Liver (tissue), 9 donors: ENCODE results near the gene BSN. TPM values are rescaled to one million over a fixed set of nuclear protein-coding genes. Genes with fewer than 3 reads are reported as not detected.
"Not testable (repeated sequence)": the region's sequence is repeated elsewhere in the genome, so short reads cannot be mapped to it uniquely, and the experiment has no call there.

Experiments
- DNase-seq: peaks from one replicate; pipeline ENCODE4 v3.0.0-alpha.2; 2017; ENCODE audit warnings: low spot score
- H3K27ac ChIP-seq, 2 donors: one replicate each; pipeline ENCODE4 v1.7.0; 2013; ENCODE audit warnings: inconsistent platforms in 2 of 2, low read length in 2 of 2, control low read depth in 1 of 2, low read depth in 1 of 2, mild to moderate bottlenecking in 1 of 2
- H3K27me3 ChIP-seq, 4 donors: one replicate each; pipeline versions ENCODE4 v1.6.1 to v1.7.0; 2013; ENCODE audit warnings: low read length in 3 of 4, inconsistent platforms in 1 of 4, mild to moderate bottlenecking in 1 of 4, moderate library complexity in 1 of 4; ENCODE audit not compliant: control insufficient read depth in 4 of 4, insufficient read depth in 4 of 4
- H3K36me3 ChIP-seq, 4 donors: one replicate each; pipeline versions ENCODE4 v1.6.1 to v1.7.0; 2013; ENCODE audit warnings: low read length in 3 of 4, mild to moderate bottlenecking in 3 of 4, low read depth in 1 of 4, moderate library complexity in 1 of 4; ENCODE audit not compliant: control insufficient read depth in 4 of 4, insufficient read depth in 3 of 4
- H3K4me1 ChIP-seq, 4 donors: one replicate each; pipeline versions ENCODE4 v1.6.1 to v1.7.0; 2013; ENCODE audit warnings: low read length in 3 of 4, mild to moderate bottlenecking in 3 of 4, moderate library complexity in 1 of 4; ENCODE audit not compliant: control insufficient read depth in 4 of 4, insufficient read depth in 4 of 4
- H3K4me3 ChIP-seq, 3 donors: one replicate each; pipeline versions ENCODE4 v1.6.1 to v1.7.0; 2013; ENCODE audit warnings: low read length in 3 of 3, control low read depth in 1 of 3, low read depth in 1 of 3, mild to moderate bottlenecking in 1 of 3
- H3K9ac ChIP-seq, 2 donors: one replicate each; pipeline ENCODE4 v1.7.0; 2013; ENCODE audit warnings: low read length in 2 of 2, mild to moderate bottlenecking in 2 of 2, moderate library complexity in 2 of 2, control low read depth in 1 of 2, low read depth in 1 of 2
- H3K9me3 ChIP-seq, 4 donors: one replicate each; pipeline versions ENCODE4 v1.6.1 to v1.7.0; 2013; ENCODE audit warnings: low read length in 3 of 4; ENCODE audit not compliant: control insufficient read depth in 4 of 4
- GABPA ChIP-seq, 2 donors: IDR thresholded peaks in 1 of 2; conservative IDR thresholded peaks in 1 of 2; 2 replicates each; pipeline ENCODE4 v1.6.1; 2016; ENCODE audit warnings: antibody characterized with exemption in 2 of 2, mild to moderate bottlenecking in 1 of 2, moderate library complexity in 1 of 2
- HNF4A ChIP-seq, 2 donors: conservative IDR thresholded peaks; 2 replicates each; pipeline ENCODE4 v1.6.1; 2016; ENCODE audit warnings: antibody characterized with exemption in 2 of 2, mild to moderate bottlenecking in 2 of 2
- HNF4G ChIP-seq: IDR thresholded peaks from 2 replicates; pipeline ENCODE4 v1.6.1; 2016; ENCODE audit warnings: antibody characterized with exemption
- JUND ChIP-seq, 2 donors: IDR thresholded peaks; 2 replicates each; pipeline ENCODE4 v1.6.1; 2016; ENCODE audit warnings: antibody characterized with exemption in 2 of 2
- RXRA ChIP-seq, 2 donors: IDR thresholded peaks; 2 replicates each; pipeline ENCODE4 v1.6.1; 2017 to 2018; ENCODE audit warnings: antibody characterized with exemption in 2 of 2, mild to moderate bottlenecking in 1 of 2
- SP1 ChIP-seq: IDR thresholded peaks from 2 replicates; pipeline ENCODE4 v1.6.1; 2018; ENCODE audit warnings: antibody characterized with exemption, mild to moderate bottlenecking
- TAF1 ChIP-seq: conservative IDR thresholded peaks from 2 replicates; pipeline ENCODE4 v1.6.1; 2016; ENCODE audit warnings: antibody characterized with exemption, mild to moderate bottlenecking
- YY1 ChIP-seq: IDR thresholded peaks from 2 replicates; pipeline ENCODE4 v1.6.1; 2016; ENCODE audit warnings: antibody characterized with exemption, mild to moderate bottlenecking
- WGBS: extraction: QIAGEN DNeasy Blood & Tissue Kit; methylation state at CpG from one replicate; pipeline ENCODE4 v1.1.7; 2013; 5-methylcytosine and 5-hydroxymethylcytosine counted together
- polyA plus RNA-seq, 2 donors: library from polyadenylated mRNA; stranded (reverse) in 1 of 2; unstranded in 1 of 2; fragments of 200-250 nt in 1 of 2; fragments of >200 nt in 1 of 2; fragmentation: Nextera tagmentation in 1 of 2; extraction: Ambion mirVana in 1 of 2; gene quantifications; one replicate each; pipeline versions ENCODE4 v1.2.1 to v1.2.3, GENCODE V29; 2013 to 2015
- total RNA-seq, 2 donors: library from RNA; depleted of rRNA; stranded (reverse); fragments of >200 nt; gene quantifications; one replicate each; pipeline ENCODE4 v1.2.3, GENCODE V29; 2014
- TF ChIP-seq, protein P1 (sequence below): IDR thresholded peaks from 2 replicates; pipeline ENCODE4 v1.6.1; 2016; ENCODE audit warnings: antibody characterized with exemption, mild to moderate bottlenecking
- donor health status: healthy.
- donor health status: healthy.
- donor health status: healthy.
- donor health status: healthy.
- donor health status: healthy.

Gene BSN
- total and polyA plus RNA-seq, 4 donors: 0.32 to 0.67 (median 0.40) TPM

DNA sequence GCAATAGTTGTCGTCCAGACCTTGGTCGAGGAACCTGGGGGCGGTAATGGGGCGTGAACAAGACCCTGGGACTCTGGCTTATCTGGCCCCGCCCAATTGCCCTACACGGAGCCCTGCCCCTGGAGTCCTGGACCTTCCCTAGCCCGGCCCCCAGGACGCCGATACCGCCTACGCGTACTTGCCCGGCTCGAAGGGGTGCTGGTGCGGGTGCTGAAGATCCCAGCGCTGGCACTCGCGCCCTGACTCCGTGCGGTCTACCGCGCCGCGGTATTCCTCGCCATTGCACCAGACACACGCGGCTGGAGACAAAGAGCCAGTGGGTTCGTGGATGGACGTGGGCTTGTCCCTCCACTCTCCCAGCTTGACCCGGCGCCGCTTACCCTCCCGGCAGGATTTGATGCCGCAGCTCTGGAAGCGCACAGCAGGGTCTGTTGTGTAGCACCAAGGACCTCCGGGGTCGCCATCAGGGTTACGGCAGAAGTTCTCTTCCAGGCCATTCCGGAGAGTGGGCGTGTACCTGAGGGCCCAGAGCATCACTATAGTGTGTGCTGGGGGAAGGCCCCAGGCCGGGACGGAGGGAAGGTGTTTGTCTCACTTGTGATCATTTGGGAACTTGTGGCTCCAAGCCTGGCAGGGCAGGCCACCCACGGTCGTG, 132.6 kb downstream of the BSN start:
- 24% methylated on average over 44 of the region's 44 CpGs for WGBS
- peak; percentile 88 for DNase-seq
- Histone ChIP-seq H3K36me3 (peaks cover 14 to 26% (median 23%) of the 10 kb centered on the region in 4 donors), H3K27ac (peak overlapping the region in 1 of 2 donors; percentile 88), H3K4me1 (peaks cover 8 to 33% (median 26%) of the 10 kb centered on the region in 4 donors), H3K4me3 (peak overlapping the region in 2 of 3 donors; percentile 21 to 92)
- H3K27me3 ChIP-seq, H3K9me3 ChIP-seq, H3K9ac ChIP-seq: not testable (repeated sequence)

DNA sequence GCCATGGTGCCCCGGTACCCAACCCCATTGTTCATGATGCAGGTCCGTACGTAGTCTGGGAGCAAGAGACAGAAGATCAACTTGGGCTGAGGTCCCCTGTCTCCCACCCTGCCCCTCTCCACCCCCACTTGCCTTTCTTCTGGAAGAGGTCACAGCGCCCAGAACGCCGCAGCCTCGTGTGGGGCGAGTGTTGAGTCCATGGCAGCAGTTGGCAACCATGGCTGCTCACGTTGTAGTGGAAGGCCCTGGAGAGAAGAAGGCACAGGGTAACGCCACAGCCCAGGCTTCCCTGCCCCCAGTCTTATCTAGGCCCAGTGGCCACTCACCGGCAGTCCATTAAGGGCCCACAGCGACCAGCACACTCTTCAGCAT, 133.1 kb downstream of the BSN start:
- not testable (repeated sequence) for H3K27me3 ChIP-seq, H3K9ac ChIP-seq, H3K9me3 ChIP-seq, DNase-seq
- H3K27ac ChIP-seq: peak overlapping the region; percentile 68 to 88
- H3K4me3 ChIP-seq: peak overlapping the region; percentile 21 to 92 (median 76)
- 63% methylated on average over 12 of the region's 12 CpGs for WGBS
- peaks cover 14 to 21% (median 18%) of the 10 kb centered on the region in 4 donors for H3K36me3 ChIP-seq
- peaks cover 8 to 33% (median 26%) of the 10 kb centered on the region in 4 donors for H3K4me1 ChIP-seq

DNA sequence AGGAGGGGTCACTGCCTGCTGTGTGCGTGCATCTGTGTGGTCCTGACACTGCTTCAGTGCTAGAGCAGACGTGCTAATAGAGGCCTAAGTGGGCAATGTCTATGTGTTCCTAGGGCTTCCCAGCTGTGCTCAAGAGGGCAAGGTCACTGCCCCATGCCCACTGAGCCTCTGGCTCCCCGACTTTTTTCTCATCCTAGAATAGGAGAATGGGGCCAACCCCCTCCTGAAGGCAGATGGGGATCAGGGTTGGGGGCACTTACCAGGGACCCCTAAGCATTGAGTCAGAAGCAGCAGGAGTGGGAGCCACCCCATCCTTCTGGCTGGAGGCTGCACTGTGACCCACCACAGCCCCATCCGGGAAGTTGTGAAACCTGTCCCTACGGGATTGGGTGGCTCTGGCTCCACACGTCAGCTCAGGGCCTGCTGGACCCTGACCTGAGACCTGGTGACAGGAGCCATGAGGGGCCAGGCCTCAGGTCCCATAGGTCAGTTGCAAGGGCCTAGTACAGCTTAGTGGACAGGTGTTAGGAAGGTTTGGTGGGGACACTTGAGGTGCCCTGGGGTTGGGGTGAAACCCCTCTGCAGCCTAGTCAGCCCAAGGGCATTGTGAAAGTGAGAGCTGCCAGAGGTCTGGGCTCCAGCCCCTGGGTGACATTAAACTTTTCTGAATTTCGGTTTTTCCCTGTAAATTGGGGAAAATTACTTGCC, 134.2 kb downstream of the BSN start:
- peak overlapping the region; percentile 86 to 92 (median 92) for H3K4me3 ChIP-seq
- peak; percentile 76 for DNase-seq
- H3K4me1 ChIP-seq: peaks cover 8 to 33% (median 26%) of the 10 kb centered on the region in 4 donors
- TF ChIP-seq GABPA (IDR thresholded peaks at IDR 0.05 in 1 of 2, conservative IDR thresholded peaks at IDR 0.05 in 1 of 2): peak in 1 of 2 donors; percentile 81
- TF ChIP-seq RXRA (IDR thresholded peaks at IDR 0.05): peak; percentile 65 to 67
- peak; percentile 61 for TF ChIP-seq HNF4G
- TF ChIP-seq, protein P1, sequence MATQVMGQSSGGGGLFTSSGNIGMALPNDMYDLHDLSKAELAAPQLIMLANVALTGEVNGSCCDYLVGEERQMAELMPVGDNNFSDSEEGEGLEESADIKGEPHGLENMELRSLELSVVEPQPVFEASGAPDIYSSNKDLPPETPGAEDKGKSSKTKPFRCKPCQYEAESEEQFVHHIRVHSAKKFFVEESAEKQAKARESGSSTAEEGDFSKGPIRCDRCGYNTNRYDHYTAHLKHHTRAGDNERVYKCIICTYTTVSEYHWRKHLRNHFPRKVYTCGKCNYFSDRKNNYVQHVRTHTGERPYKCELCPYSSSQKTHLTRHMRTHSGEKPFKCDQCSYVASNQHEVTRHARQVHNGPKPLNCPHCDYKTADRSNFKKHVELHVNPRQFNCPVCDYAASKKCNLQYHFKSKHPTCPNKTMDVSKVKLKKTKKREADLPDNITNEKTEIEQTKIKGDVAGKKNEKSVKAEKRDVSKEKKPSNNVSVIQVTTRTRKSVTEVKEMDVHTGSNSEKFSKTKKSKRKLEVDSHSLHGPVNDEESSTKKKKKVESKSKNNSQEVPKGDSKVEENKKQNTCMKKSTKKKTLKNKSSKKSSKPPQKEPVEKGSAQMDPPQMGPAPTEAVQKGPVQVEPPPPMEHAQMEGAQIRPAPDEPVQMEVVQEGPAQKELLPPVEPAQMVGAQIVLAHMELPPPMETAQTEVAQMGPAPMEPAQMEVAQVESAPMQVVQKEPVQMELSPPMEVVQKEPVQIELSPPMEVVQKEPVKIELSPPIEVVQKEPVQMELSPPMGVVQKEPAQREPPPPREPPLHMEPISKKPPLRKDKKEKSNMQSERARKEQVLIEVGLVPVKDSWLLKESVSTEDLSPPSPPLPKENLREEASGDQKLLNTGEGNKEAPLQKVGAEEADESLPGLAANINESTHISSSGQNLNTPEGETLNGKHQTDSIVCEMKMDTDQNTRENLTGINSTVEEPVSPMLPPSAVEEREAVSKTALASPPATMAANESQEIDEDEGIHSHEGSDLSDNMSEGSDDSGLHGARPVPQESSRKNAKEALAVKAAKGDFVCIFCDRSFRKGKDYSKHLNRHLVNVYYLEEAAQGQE: peak; percentile 76
- TF ChIP-seq HNF4A (conservative IDR thresholded peaks at IDR 0.05): peak; percentile 90 to 91
- TF ChIP-seq TAF1: peak; percentile 62
- TF ChIP-seq SP1: peak; percentile 82
- peak; percentile 46 for TF ChIP-seq YY1
- peak in 1 of 2 donors; percentile 6 for TF ChIP-seq JUND (IDR thresholded peaks at IDR 0.05)
- H3K9ac ChIP-seq: peak overlapping the region; percentile 84 to 99
- not testable (repeated sequence) for H3K27me3 ChIP-seq, H3K9me3 ChIP-seq
- peak overlapping the region; percentile 88 to 97 for H3K27ac ChIP-seq
- peaks cover 6 to 10% (median 8%) of the 10 kb centered on the region in 4 donors for H3K36me3 ChIP-seq
- 37% methylated on average over 7 of the region's 7 CpGs for WGBS
